Tibial nerve (tissue), 4 donors: ENCODE results near the gene MAP10. TPM values are rescaled to one million over a fixed set of nuclear protein-coding genes. Genes with fewer than 3 reads are reported as not detected.

ENCODE experiments used
- DNase-seq, 2 donors: peaks; one replicate each; pipeline ENCODE4 v3.0.0-alpha.2; 2019; ENCODE audit warnings: low spot score in 2 of 2
- H3K27ac ChIP-seq, 4 donors: fragments of 200-600 bp; sonication (generic) in 3 of 4; one replicate each; pipeline ENCODE4 v1.5.1; 2017 to 2019; ENCODE audit warnings: mild to moderate bottlenecking in 1 of 4
- H3K27me3 ChIP-seq, 2 donors: fragments of 200-600 bp; sonication (generic) in 1 of 2; one replicate each; pipeline versions ENCODE4 v1.5.1 to v1.6.0; 2017 to 2019
- H3K36me3 ChIP-seq, 3 donors: fragments of 200-600 bp; sonication (generic); one replicate each; pipeline ENCODE4 v1.5.1; 2018 to 2019
- H3K4me1 ChIP-seq, 4 donors: fragments of 200-600 bp; sonication (generic) in 3 of 4; one replicate each; pipeline ENCODE4 v1.5.1; 2017 to 2019
- H3K4me3 ChIP-seq, 4 donors: fragments of 200-600 bp; sonication (generic) in 3 of 4; one replicate each; pipeline ENCODE4 v1.5.1; 2017 to 2019; ENCODE audit warnings: mild to moderate bottlenecking in 1 of 4, moderate library complexity in 1 of 4
- H3K9me3 ChIP-seq, 4 donors: fragments of 200-600 bp; sonication (generic) in 3 of 4; one replicate each; pipeline ENCODE4 v1.5.1; 2017 to 2019
- EP300 ChIP-seq, 2 donors: sonication (generic); formaldehyde crosslinking; IDR thresholded peaks; one replicate each; pipeline ENCODE4 v1.6.1; 2017; ENCODE audit warnings: antibody characterized with exemption in 2 of 2, mild to moderate bottlenecking in 1 of 2
- POLR2A ChIP-seq, 2 donors: fragments of 450-650 bp; IDR thresholded peaks; one replicate each; pipeline ENCODE4 v1.6.1; 2017; ENCODE audit warnings: antibody characterized with exemption in 2 of 2, mild to moderate bottlenecking in 2 of 2, moderate library complexity in 2 of 2
- WGBS, 2 donors: methylation state at CpG; one replicate each; pipeline ENCODE4 v1.1.5; 2018; 5-methylcytosine and 5-hydroxymethylcytosine counted together
- total RNA-seq, 4 donors: library from RNA; depleted of rRNA; stranded (reverse); fragments of >200 nt; gene quantifications; one replicate each; pipeline ENCODE4 v1.1.0, GENCODE V29; 2016
- TF ChIP-seq, protein P1 (sequence below), 5 experiments: fragments of 200-600 bp in 3 of 5; fragments of 450-650 bp in 2 of 5; sonication (generic) in 3 of 5; IDR thresholded peaks; one replicate each; pipeline ENCODE4 v1.5.1; 2016 to 2019; ENCODE audit warnings: antibody characterized with exemption in 5 of 5, mild to moderate bottlenecking in 3 of 5, moderate library complexity in 2 of 5

Gene MAP10
- total RNA-seq, 4 donors from 2014 or later: 2.5 to 3.7 (median 3.2) TPM

DNA sequence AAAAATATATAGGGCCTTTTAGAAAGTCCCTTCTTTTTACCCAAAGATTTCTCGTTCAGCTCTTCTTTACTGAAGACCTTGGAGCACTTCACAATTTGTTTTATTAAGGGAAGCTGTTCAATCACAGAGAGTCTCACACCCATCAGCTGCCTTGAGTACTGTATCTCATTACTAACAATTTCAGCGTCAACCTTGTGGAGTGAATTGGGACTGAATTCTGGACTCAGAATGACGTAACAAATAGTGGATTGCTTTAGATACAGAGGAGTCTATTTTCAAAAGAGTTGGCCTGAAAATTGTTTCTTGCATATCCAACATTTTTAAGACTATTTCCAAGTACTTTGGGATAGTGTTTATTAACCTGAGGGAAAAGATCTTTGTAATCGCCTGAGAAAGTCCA lies 7.9 kb downstream of the MAP10 start:
- no peak for DNase-seq
- H3K9me3 ChIP-seq: peaks cover 0 to 23% (median 0%) of the 10 kb centered on the region in 4 donors
- no peak for TF ChIP-seq POLR2A (IDR thresholded peaks at IDR 0.05)
- TF ChIP-seq EP300 (IDR thresholded peaks at IDR 0.05): no peak
- TF ChIP-seq, protein P1, sequence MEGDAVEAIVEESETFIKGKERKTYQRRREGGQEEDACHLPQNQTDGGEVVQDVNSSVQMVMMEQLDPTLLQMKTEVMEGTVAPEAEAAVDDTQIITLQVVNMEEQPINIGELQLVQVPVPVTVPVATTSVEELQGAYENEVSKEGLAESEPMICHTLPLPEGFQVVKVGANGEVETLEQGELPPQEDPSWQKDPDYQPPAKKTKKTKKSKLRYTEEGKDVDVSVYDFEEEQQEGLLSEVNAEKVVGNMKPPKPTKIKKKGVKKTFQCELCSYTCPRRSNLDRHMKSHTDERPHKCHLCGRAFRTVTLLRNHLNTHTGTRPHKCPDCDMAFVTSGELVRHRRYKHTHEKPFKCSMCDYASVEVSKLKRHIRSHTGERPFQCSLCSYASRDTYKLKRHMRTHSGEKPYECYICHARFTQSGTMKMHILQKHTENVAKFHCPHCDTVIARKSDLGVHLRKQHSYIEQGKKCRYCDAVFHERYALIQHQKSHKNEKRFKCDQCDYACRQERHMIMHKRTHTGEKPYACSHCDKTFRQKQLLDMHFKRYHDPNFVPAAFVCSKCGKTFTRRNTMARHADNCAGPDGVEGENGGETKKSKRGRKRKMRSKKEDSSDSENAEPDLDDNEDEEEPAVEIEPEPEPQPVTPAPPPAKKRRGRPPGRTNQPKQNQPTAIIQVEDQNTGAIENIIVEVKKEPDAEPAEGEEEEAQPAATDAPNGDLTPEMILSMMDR (IDR thresholded peaks at IDR 0.05): no peak
- H3K27me3 ChIP-seq: no peaks in the 10 kb centered on the region
- no peak overlapping the region for H3K4me3 ChIP-seq
- 82 to 85% methylated on average over 4 of the region's 4 CpGs for WGBS, 2 donors
- no peaks in the 10 kb centered on the region for H3K4me1 ChIP-seq
- H3K36me3 ChIP-seq: no peaks in the 10 kb centered on the region
- no peak overlapping the region for H3K27ac ChIP-seq

DNA sequence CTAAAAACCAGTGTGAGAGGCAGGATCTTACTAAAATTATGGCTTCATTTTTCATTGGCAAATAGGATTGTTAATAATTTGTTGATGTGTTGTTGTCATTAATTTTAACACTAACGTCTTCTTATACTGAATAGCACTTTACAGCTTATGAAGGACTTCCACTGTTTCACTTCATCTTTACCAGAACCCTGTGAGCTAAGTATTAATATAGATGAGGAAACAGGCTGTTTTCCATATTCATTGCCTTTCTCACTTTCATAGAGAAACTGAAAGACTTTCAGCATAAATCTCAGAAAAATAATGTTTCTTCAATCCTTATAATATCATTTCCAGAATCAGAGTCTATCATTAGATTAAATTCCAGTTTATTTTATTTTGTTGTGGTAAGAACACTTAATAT lies 8.5 kb downstream of the MAP10 start:
- Histone ChIP-seq H3K27ac (no peak overlapping the region), H3K4me3 (no peak overlapping the region), H3K4me1 (no peaks in the 10 kb centered on the region), H3K27me3 (no peaks in the 10 kb centered on the region), H3K36me3 (no peaks in the 10 kb centered on the region), H3K9me3 (peaks cover 0 to 23% (median 0%) of the 10 kb centered on the region in 4 donors)
- 47 to 49% methylated on average over 1 of the region's 1 CpG for WGBS, 2 donors
- no peak for DNase-seq
- TF ChIP-seq EP300 (IDR thresholded peaks at IDR 0.05) (no peak), POLR2A (IDR thresholded peaks at IDR 0.05) (no peak)
- TF ChIP-seq, protein P1 (IDR thresholded peaks at IDR 0.05): no peak

DNA sequence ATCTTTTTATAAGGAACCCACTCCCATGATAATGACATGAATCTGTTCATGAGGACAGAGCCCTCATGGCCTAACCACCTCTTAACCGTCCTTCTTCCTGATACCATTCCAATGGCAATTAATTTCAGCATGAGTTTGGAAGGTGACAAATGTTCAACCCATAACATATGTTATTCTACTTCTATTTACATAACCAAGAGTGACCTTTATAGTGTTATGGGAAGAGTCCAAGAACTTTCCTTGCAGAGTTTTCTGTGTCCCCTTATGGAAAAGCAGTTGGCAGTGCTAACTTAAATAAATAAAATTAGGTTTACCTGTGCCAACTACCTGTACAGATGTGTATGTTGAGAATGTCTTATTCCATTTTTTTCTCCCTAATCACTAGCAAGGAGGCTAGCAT lies 11.1 kb downstream of the MAP10 start:
- TF ChIP-seq, protein P1 (IDR thresholded peaks at IDR 0.05): no peak
- TF ChIP-seq POLR2A (IDR thresholded peaks at IDR 0.05) (no peak), EP300 (IDR thresholded peaks at IDR 0.05) (no peak)
- Histone ChIP-seq H3K36me3 (no peaks in the 10 kb centered on the region), H3K4me1 (no peaks in the 10 kb centered on the region), H3K4me3 (no peak overlapping the region), H3K9me3 (peaks cover 0 to 5% (median 0%) of the 10 kb centered on the region in 4 donors), H3K27ac (no peak overlapping the region), H3K27me3 (no peaks in the 10 kb centered on the region)
- WGBS, 2 donors: 76 to 84% methylated on average over 1 of the region's 1 CpG
- no peak for DNase-seq

DNA sequence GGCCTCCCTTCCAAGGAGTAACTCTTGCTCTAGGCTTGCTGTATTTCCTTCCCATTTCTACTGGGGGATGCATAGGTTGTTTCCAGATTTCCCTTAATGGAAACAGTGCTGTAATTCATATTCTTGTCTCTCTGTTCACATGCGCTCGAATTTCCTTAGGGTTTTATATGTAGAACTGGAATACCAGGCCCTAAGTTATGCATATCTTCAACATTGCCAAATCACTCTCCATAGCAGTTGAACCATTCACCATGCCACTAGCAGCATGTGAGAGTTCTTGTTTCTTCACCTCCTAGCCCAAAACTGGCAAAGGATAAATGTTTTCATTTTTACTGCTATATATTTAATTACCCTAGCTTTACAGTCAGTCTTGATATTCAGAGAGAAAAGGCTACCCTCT lies 12.8 kb downstream of the MAP10 start:
- no peak for DNase-seq
- TF ChIP-seq, protein P1 (IDR thresholded peaks at IDR 0.05): no peak
- TF ChIP-seq POLR2A (IDR thresholded peaks at IDR 0.05) (no peak), EP300 (IDR thresholded peaks at IDR 0.05) (no peak)
- H3K4me3 ChIP-seq: no peak overlapping the region
- 60 to 62% methylated on average over 2 of the region's 2 CpGs for WGBS, 2 donors
- no peaks in the 10 kb centered on the region for H3K36me3 ChIP-seq
- H3K4me1 ChIP-seq: no peaks in the 10 kb centered on the region
- no peak overlapping the region for H3K27ac ChIP-seq
- no peaks in the 10 kb centered on the region for H3K27me3 ChIP-seq
- no peaks in the 10 kb centered on the region for H3K9me3 ChIP-seq

DNA sequence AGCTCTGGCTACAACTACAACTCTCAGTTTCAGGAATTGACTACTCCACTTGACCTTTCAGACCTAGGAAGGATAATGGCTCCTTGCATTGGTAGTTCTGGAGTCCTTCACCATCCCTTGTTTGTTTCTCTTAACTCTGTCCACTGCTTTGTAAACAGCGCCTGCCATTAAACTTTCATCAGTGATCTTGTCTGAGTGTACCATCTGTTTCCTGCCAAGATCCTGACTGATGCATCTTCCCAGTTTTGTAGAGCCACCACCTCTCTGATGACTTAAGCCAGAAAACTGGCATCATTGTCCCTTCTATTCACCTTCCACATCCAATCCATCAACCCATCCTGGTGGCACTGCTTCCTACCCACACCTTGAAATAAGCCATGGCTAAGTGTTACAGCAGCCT lies 15.2 kb downstream of the MAP10 start:
- Histone ChIP-seq H3K4me1 (no peaks in the 10 kb centered on the region), H3K27ac (no peak overlapping the region), H3K36me3 (no peaks in the 10 kb centered on the region), H3K27me3 (no peaks in the 10 kb centered on the region), H3K9me3 (no peaks in the 10 kb centered on the region), H3K4me3 (no peak overlapping the region)
- TF ChIP-seq EP300 (IDR thresholded peaks at IDR 0.05) (no peak), POLR2A (IDR thresholded peaks at IDR 0.05) (no peak)
- TF ChIP-seq, protein P1 (IDR thresholded peaks at IDR 0.05): no peak
- 90 to 97% methylated on average over 1 of the region's 1 CpG for WGBS, 2 donors
- no peak for DNase-seq
